ENCODE measurements around the gene PSMB1.
"Not testable (repeated sequence)": the region's sequence is repeated elsewhere in the genome, so short reads cannot be mapped to it uniquely, and the experiment has no call there.

Gene PSMB1

GRCh38 chr6:170537329-170537728 lies 15.8 kb downstream of the PSMB1 start:
- DNase-seq (ENCODE audit: low read depth) = no peak
- H3K4me3 ChIP-seq (ENCODE audit: control insufficient read depth, low read depth, low read length) = no peak overlapping the region
- no peak for TF ChIP-seq CTCF (conservative IDR thresholded peaks at IDR 0.05; ENCODE audit: control insufficient read depth, insufficient read depth, low read depth, low read length)

GRCh38 chr6:170536671-170537070 lies 16.4 kb downstream of the PSMB1 start:
- no peak for TF ChIP-seq CTCF (conservative IDR thresholded peaks at IDR 0.05; ENCODE audit: control insufficient read depth, insufficient read depth, low read depth, low read length)
- H3K4me3 ChIP-seq (ENCODE audit: control insufficient read depth, low read depth, low read length) = no peak overlapping the region
- no peak for DNase-seq (ENCODE audit: low read depth)

GRCh38 chr6:170535004-170535403 lies 18.1 kb downstream of the PSMB1 start:
- DNase-seq (ENCODE audit: low read depth) = no peak
- H3K4me3 ChIP-seq (ENCODE audit: control insufficient read depth, low read depth, low read length) = no peak overlapping the region
- no peak for TF ChIP-seq CTCF (conservative IDR thresholded peaks at IDR 0.05; ENCODE audit: control insufficient read depth, insufficient read depth, low read depth, low read length)

- TF ChIP-seq CTCF (conservative IDR thresholded peaks at IDR 0.05; ENCODE audit: control insufficient read depth, insufficient read depth, low read depth, low read length) = no peak
- no peak for DNase-seq (ENCODE audit: low read depth)
Measured at GRCh38 chr6:170533792-170534191, 19.3 kb downstream of the PSMB1 start.

GRCh38 chr6:170532867-170533488 lies 20.1 kb downstream of the PSMB1 start:
- DNase-seq (ENCODE audit: low read depth) = no peak
- no peak for TF ChIP-seq CTCF (conservative IDR thresholded peaks at IDR 0.05; ENCODE audit: control insufficient read depth, insufficient read depth, low read depth, low read length)

More at GRCh38 chr6:170533792-170534191, 19.3 kb downstream of the PSMB1 start:
- H3K4me3 ChIP-seq (ENCODE audit: control insufficient read depth, low read depth, low read length) = no peak overlapping the region

GRCh38 chr6:170529839-170530469 lies 23.2 kb downstream of the PSMB1 start:
- peak; percentile 77 for DNase-seq (ENCODE audit: low read depth)
- no peak overlapping the region for H3K4me3 ChIP-seq (ENCODE audit: control insufficient read depth, low read depth, low read length)
- TF ChIP-seq CTCF (conservative IDR thresholded peaks at IDR 0.05; ENCODE audit: control insufficient read depth, insufficient read depth, low read depth, low read length) = peak; percentile 97

More at GRCh38 chr6:170532867-170533488, 20.1 kb downstream of the PSMB1 start:
- no peak overlapping the region for H3K4me3 ChIP-seq (ENCODE audit: control insufficient read depth, low read depth, low read length)

GRCh38 chr6:170527995-170528394 lies 25.1 kb downstream of the PSMB1 start:
- not testable (repeated sequence) for DNase-seq (ENCODE audit: low read depth); H3K4me3 ChIP-seq (ENCODE audit: control insufficient read depth, low read depth, low read length)

Measured in fibroblast of mammary gland (primary cell).